GM19463 (cell line): Measurements from ENCODE around the gene OBSCN.
"Not testable (repeated sequence)": the region's sequence is repeated elsewhere in the genome, so short reads cannot be mapped to it uniquely, and the experiment has no call there.

Experiments
- ATAC-seq: cut with Tn5 transposase; IDR thresholded peaks from one replicate; pipeline ENCODE4 v1.9.1; 2021; ENCODE audit warnings: mild to moderate bottlenecking, moderate library complexity; ENCODE audit not compliant: unreplicated experiment

The OBSCN gene

GRCh38 chr1:228226141-228226874 lies 18.5 kb downstream of the OBSCN start:
- no peak for ATAC-seq

- no peak for ATAC-seq
Measured at GRCh38 chr1:228226956-228227791, 19.3 kb downstream of the OBSCN start.

GRCh38 chr1:228228147-228228546 lies 20.3 kb downstream of the OBSCN start:
- ATAC-seq: not testable (repeated sequence)

- ATAC-seq: no peak
Measured at GRCh38 chr1:228228601-228229074, 20.8 kb downstream of the OBSCN start.

- no peak for ATAC-seq
Measured at GRCh38 chr1:228231189-228231588, 23.3 kb downstream of the OBSCN start.

- no peak for ATAC-seq
Measured at GRCh38 chr1:228233136-228233535, 25.3 kb downstream of the OBSCN start.

- ATAC-seq: no peak
Measured at GRCh38 chr1:228234921-228235320, 27.1 kb downstream of the OBSCN start.

GRCh38 chr1:228236744-228237143 lies 28.9 kb downstream of the OBSCN start:
- no peak for ATAC-seq

GRCh38 chr1:228238007-228238406 lies 30.2 kb downstream of the OBSCN start:
- no peak for ATAC-seq

GRCh38 chr1:228238461-228238860 lies 30.6 kb downstream of the OBSCN start:
- ATAC-seq: no peak

GRCh38 chr1:228240411-228241240 lies 32.8 kb downstream of the OBSCN start:
- no peak for ATAC-seq

GRCh38 chr1:228241259-228241658 lies 33.4 kb downstream of the OBSCN start:
- no peak for ATAC-seq

- no peak for ATAC-seq
Measured at GRCh38 chr1:228242409-228242808, 34.6 kb downstream of the OBSCN start.

- ATAC-seq: no peak
Measured at GRCh38 chr1:228243093-228243492, 35.2 kb downstream of the OBSCN start.

- ATAC-seq: not testable (repeated sequence)
Measured at GRCh38 chr1:228243989-228244388, 36.1 kb downstream of the OBSCN start.

GRCh38 chr1:228245111-228245510 lies 37.3 kb downstream of the OBSCN start:
- ATAC-seq: no peak

- no peak for ATAC-seq
Measured at GRCh38 chr1:228246216-228246900, 38.5 kb downstream of the OBSCN start.

- ATAC-seq: no peak
Measured at GRCh38 chr1:228249513-228250305, 41.9 kb downstream of the OBSCN start.

- not testable (repeated sequence) for ATAC-seq
Measured at GRCh38 chr1:228252476-228252875, 44.6 kb downstream of the OBSCN start.
